DND-41 (cell line): ENCODE results near the gene IP6K3.

Experiments
- EZH2 ChIP-seq: IDR thresholded peaks from 3 replicates; pipeline ENCODE4 v1.6.1; 2012; ENCODE audit warnings: borderline replicate concordance, low read depth, mild to moderate bottlenecking, moderate library complexity, low read length, inconsistent platforms; ENCODE audit not compliant: severe bottlenecking
- TF ChIP-seq, protein P1 (sequence below): IDR thresholded peaks from 2 replicates; pipeline ENCODE4 v1.5.1; 2012; ENCODE audit warnings: borderline replicate concordance, low read length, moderate library complexity, mild to moderate bottlenecking; ENCODE audit not compliant: poor library complexity, severe bottlenecking; ENCODE audit errors: extremely low read depth

DNA sequence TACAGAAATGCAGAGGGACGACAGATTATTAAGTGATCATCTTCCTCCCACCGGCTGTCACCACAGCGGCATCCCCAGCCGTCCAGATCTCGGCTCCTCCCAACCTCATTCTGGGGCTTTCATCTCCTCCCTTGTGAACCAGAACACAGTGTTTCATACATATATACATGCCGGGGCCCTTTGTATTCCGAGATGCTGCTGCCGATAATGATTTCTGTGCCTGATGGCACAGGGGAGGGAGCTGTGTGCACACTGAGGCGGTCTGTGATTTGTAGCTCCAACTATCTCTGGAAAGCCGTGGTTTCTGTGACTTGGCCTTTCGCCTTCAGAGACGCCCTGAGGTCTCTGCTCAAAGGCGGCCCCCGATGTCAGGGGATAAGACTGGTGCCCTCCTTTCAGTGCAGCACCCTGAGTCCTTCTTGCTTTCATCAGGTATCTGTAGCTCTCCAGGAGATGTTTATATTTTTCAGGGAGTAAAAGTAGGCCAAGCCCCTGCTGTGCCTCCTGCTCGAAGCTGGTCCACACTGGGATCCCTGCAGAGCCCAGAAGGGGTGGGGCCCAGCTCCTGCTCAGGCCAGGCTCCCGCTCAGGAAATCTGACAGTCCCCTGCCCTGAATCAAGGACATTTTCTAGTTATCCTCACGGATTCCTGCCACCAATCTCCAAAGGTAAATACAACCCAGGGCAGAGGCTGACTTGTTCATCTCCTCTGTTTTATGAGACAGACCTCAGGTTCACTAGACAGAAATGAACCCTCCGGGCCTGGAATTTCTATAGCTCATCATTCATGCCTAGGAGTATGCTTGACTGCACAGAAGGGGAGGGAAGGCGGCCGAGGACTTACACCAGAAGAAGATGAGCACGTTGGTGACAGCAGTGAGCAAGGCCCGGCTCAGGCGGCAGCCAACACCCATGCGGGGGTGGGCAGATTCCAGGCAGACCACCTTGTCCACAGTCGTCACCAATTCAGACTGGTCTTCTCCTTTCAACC is 31.0 kb upstream of the IP6K3 start:
- no peak for TF ChIP-seq EZH2
- TF ChIP-seq, protein P1, sequence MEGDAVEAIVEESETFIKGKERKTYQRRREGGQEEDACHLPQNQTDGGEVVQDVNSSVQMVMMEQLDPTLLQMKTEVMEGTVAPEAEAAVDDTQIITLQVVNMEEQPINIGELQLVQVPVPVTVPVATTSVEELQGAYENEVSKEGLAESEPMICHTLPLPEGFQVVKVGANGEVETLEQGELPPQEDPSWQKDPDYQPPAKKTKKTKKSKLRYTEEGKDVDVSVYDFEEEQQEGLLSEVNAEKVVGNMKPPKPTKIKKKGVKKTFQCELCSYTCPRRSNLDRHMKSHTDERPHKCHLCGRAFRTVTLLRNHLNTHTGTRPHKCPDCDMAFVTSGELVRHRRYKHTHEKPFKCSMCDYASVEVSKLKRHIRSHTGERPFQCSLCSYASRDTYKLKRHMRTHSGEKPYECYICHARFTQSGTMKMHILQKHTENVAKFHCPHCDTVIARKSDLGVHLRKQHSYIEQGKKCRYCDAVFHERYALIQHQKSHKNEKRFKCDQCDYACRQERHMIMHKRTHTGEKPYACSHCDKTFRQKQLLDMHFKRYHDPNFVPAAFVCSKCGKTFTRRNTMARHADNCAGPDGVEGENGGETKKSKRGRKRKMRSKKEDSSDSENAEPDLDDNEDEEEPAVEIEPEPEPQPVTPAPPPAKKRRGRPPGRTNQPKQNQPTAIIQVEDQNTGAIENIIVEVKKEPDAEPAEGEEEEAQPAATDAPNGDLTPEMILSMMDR: no peak
